Kidney epithelial cell (primary cell): Measurements from ENCODE around the gene WNT7B. TPM values are rescaled to one million over a fixed set of nuclear protein-coding genes. Genes with fewer than 3 reads are reported as not detected.

Experiments
- DNase-seq: peaks from one replicate; pipeline ENCODE4 v3.0.0-alpha.2; 2010; ENCODE audit warnings: low read depth
- H3K27me3 ChIP-seq: 2 replicates; pipeline ENCODE4 v1.6.0; 2011; ENCODE audit warnings: low read length; ENCODE audit not compliant: control insufficient read depth, insufficient read depth
- H3K36me3 ChIP-seq: 2 replicates; pipeline ENCODE4 v1.5.1; 2011; ENCODE audit warnings: low read length; ENCODE audit not compliant: control insufficient read depth, insufficient read depth
- H3K4me3 ChIP-seq: 2 replicates; pipeline ENCODE4 v1.5.1; 2011; ENCODE audit warnings: low read depth, mild to moderate bottlenecking, control low read depth, low read length
- CTCF ChIP-seq: IDR thresholded peaks from 2 replicates; pipeline ENCODE4 v1.5.1; 2011; ENCODE audit warnings: mild to moderate bottlenecking, moderate library complexity, low read length, control low read depth, inconsistent platforms; ENCODE audit not compliant: insufficient read depth, poor library complexity, severe bottlenecking
- total RNA-seq: library from RNA; depleted of rRNA; stranded (reverse); fragments of >200 nt; gene quantifications from 2 replicates; pipeline ENCODE4 v1.2.3, GENCODE V29; 2015

Gene WNT7B
- total RNA-seq, 1 donor from 2014 or later: 15.3 TPM

- no peak for DNase-seq
- TF ChIP-seq CTCF: no peak
- H3K36me3 ChIP-seq: no peaks in the 10 kb centered on the region
- no peaks in the 10 kb centered on the region for H3K27me3 ChIP-seq
- no peak overlapping the region for H3K4me3 ChIP-seq
Measured at GRCh38 chr22:45995405-45996101, 18.6 kb upstream of the WNT7B start.

GRCh38 chr22:45994491-45995404 lies 17.8 kb upstream of the WNT7B start:
- TF ChIP-seq CTCF: peak; percentile 94
- H3K4me3 ChIP-seq: no peak overlapping the region
- no peaks in the 10 kb centered on the region for H3K36me3 ChIP-seq
- no peaks in the 10 kb centered on the region for H3K27me3 ChIP-seq
- no peak for DNase-seq

- H3K4me3 ChIP-seq: no peak overlapping the region
- DNase-seq: no peak
- no peak for TF ChIP-seq CTCF
- H3K36me3 ChIP-seq: no peaks in the 10 kb centered on the region
- no peaks in the 10 kb centered on the region for H3K27me3 ChIP-seq
Measured at GRCh38 chr22:45993841-45994240, 16.9 kb upstream of the WNT7B start.

GRCh38 chr22:45993143-45993692 lies 16.3 kb upstream of the WNT7B start:
- Histone ChIP-seq H3K36me3 (no peaks in the 10 kb centered on the region), H3K4me3 (no peak overlapping the region), H3K27me3 (no peaks in the 10 kb centered on the region)
- no peak for DNase-seq
- TF ChIP-seq CTCF: no peak

GRCh38 chr22:45992737-45993136 lies 15.8 kb upstream of the WNT7B start:
- no peak for DNase-seq
- H3K4me3 ChIP-seq: no peak overlapping the region
- no peak for TF ChIP-seq CTCF
- no peaks in the 10 kb centered on the region for H3K27me3 ChIP-seq
- H3K36me3 ChIP-seq: no peaks in the 10 kb centered on the region
